HepG2 (cell line): ENCODE data around the gene DOCK10. TPM values are rescaled to one million over a fixed set of nuclear protein-coding genes. Genes with fewer than 3 reads are reported as not detected.

ENCODE experiments used
- ATAC-seq: fragments of 200-7000 bp; cut with Tn5 transposase; 3 replicates; pipeline ENCODE4 v1.9.1; 2020; ENCODE audit warnings: mild to moderate bottlenecking, moderate library complexity
- BruUV-seq: library from RNA; stranded (reverse); fragments of 400-500 nt; replicated peaks from 2 replicates; lab custom pipeline; 2021; lab: Mats Ljungman, UMichigan
- CTCF ChIA-PET: fragments of 300-600 bp; formaldehyde crosslinking; extraction: SDS; loops from one replicate; lab custom pipeline; 2021; ENCODE audit warnings: low total read pairs, inconsistent platforms, low intra/inter-chr PET ratio; lab: Yijun Ruan, JAX
- POLR2A ChIA-PET: fragments of 350-600 bp; sonication (Branson Sonifier 250); formaldehyde crosslinking; loops from one replicate; lab custom pipeline; 2020; ENCODE audit warnings: antibody characterized with exemption, inconsistent platforms; lab: Yijun Ruan, JAX
- DNase-seq: peaks from one replicate; pipeline ENCODE4 v3.0.0-alpha.2; 2015; ENCODE audit warnings: low spot score
- FAIRE-seq: peaks from 3 replicates; lab custom pipeline; 2011; peaks lifted over from hg19 to GRCh38; lab: Jason Lieb, UNC
- H2AFZ ChIP-seq: one replicate; pipeline ENCODE4 v1.6.1; 2011; ENCODE audit warnings: low read length, inconsistent platforms
- H3K27ac ChIP-seq: fragments of 300-600 bp; 3 replicates; pipeline ENCODE4 v1.8.0; 2011; ENCODE audit warnings: mixed run types, mild to moderate bottlenecking, mixed read lengths, low read length, inconsistent platforms; ENCODE audit not compliant: insufficient read depth; ENCODE audit errors: extremely low read length
- H3K27me3 ChIP-seq, 2 experiments: fragments of 200-600 bp in 1 of 2; 2 replicates in 1 of 2; 3 replicates in 1 of 2; pipeline versions ENCODE4 v1.6.0 to v1.8.0; 2011; ENCODE audit warnings: low read length in 2 of 2, mild to moderate bottlenecking in 2 of 2, moderate library complexity in 2 of 2, inconsistent platforms in 1 of 2; ENCODE audit not compliant: insufficient read depth in 2 of 2, control insufficient read depth in 1 of 2
- H3K36me3 ChIP-seq, 2 experiments: fragments of 200-600 bp in 1 of 2; replicated peaks in 1 of 2; 2 replicates in 1 of 2; 3 replicates in 1 of 2; pipeline versions ENCODE4 v1.5.1 to v1.8.0; 2011; ENCODE audit warnings: low read length in 2 of 2, inconsistent platforms in 1 of 2; ENCODE audit not compliant: insufficient read depth in 2 of 2, control insufficient read depth in 1 of 2
- H3K4me1 ChIP-seq: 2 replicates; pipeline ENCODE4 v1.5.1; 2012; ENCODE audit warnings: low read length, inconsistent platforms; ENCODE audit not compliant: insufficient read depth
- H3K4me2 ChIP-seq: 2 replicates; pipeline ENCODE4 v1.6.0; 2011; ENCODE audit warnings: low read depth, low read length, inconsistent platforms
- H3K4me3 ChIP-seq, 3 experiments: fragments of 200-600 bp in 1 of 3; sonication (generic), shearing (Covaris generic) in 1 of 3; replicated peaks in 1 of 3; 2 replicates each; pipeline ENCODE4 v1.5.1; 2011 to 2016; ENCODE audit warnings: low read length in 3 of 3, inconsistent platforms in 2 of 3, low read depth in 2 of 3, mild to moderate bottlenecking in 2 of 3, control low read depth in 1 of 3, mixed read lengths in 1 of 3; ENCODE audit not compliant: insufficient read depth in 1 of 3
- H3K79me2 ChIP-seq: one replicate; pipeline ENCODE4 v1.6.1; 2011; ENCODE audit warnings: low read length, inconsistent platforms; ENCODE audit not compliant: insufficient read depth
- H3K9ac ChIP-seq: 2 replicates; pipeline ENCODE4 v1.6.0; 2011; ENCODE audit warnings: mild to moderate bottlenecking, low read depth, low read length, inconsistent platforms; ENCODE audit not compliant: insufficient read depth
- H3K9me3 ChIP-seq: 2 replicates; pipeline ENCODE4 v1.5.1; 2012; ENCODE audit warnings: mild to moderate bottlenecking, low read length
- H4K20me1 ChIP-seq: 2 replicates; pipeline ENCODE4 v1.6.0; 2011; ENCODE audit warnings: inconsistent platforms, mild to moderate bottlenecking, low read length, moderate library complexity; ENCODE audit not compliant: insufficient read depth
- ATM ChIP-seq: fragments of 450-650 bp; IDR thresholded peaks from 2 replicates; pipeline ENCODE4 v1.7.1; 2017; ENCODE audit warnings: mild to moderate bottlenecking, borderline replicate concordance
- CBX5 ChIP-seq: sonication (generic); formaldehyde crosslinking; IDR thresholded peaks from 2 replicates; pipeline ENCODE4 v1.4.0; 2020; ENCODE audit warnings: missing genetic modification reagents, borderline replicate concordance
- GATAD2A ChIP-seq: IDR thresholded peaks from 2 replicates; pipeline ENCODE4 v1.6.1; 2016
- KDM4B ChIP-seq: sonication (generic); formaldehyde crosslinking; IDR thresholded peaks from 2 replicates; pipeline ENCODE4 v1.4.0; 2020; ENCODE audit warnings: missing genetic modification reagents
- MAFF ChIP-seq: IDR thresholded peaks from 2 replicates; pipeline ENCODE4 v1.6.1; 2011; ENCODE audit warnings: low read depth, low read length, improper control_type of control experiment
- MAFG ChIP-seq: sonication (generic); formaldehyde crosslinking; IDR thresholded peaks from 2 replicates; pipeline ENCODE4 v1.5.1; 2020; ENCODE audit warnings: mild to moderate bottlenecking, missing genetic modification reagents
- NFYC ChIP-seq: IDR thresholded peaks from 2 replicates; pipeline ENCODE4 v1.6.1; 2016; ENCODE audit warnings: missing genetic modification reagents, missing compliant biosample characterization
- POLR2AphosphoS5 ChIP-seq: IDR thresholded peaks from 2 replicates; pipeline ENCODE4 v1.6.1; 2012; ENCODE audit warnings: low read depth, low read length
- RXRB ChIP-seq: IDR thresholded peaks from 2 replicates; pipeline ENCODE4 v1.6.1; 2016; ENCODE audit warnings: borderline replicate concordance, missing genetic modification reagents, missing compliant biosample characterization
- YEATS2 ChIP-seq: sonication (generic); formaldehyde crosslinking; IDR thresholded peaks from 2 replicates; pipeline ENCODE4 v1.4.0; 2020; ENCODE audit warnings: missing genetic modification reagents, borderline replicate concordance
- ZNF205 ChIP-seq: IDR thresholded peaks from 2 replicates; pipeline ENCODE4 v1.6.1; 2018; ENCODE audit warnings: missing biosample characterization, missing genetic modification reagents
- ZNF430 ChIP-seq: sonication (generic); formaldehyde crosslinking; IDR thresholded peaks from 2 replicates; pipeline ENCODE4 v1.9.0; 2021; ENCODE audit warnings: mild to moderate bottlenecking, missing genetic modification reagents
- ZNF451 ChIP-seq: sonication (generic); formaldehyde crosslinking; IDR thresholded peaks from 2 replicates; pipeline ENCODE4 v1.5.0; 2020; ENCODE audit warnings: mild to moderate bottlenecking, missing genetic modification reagents
- ZNF496 ChIP-seq: sonication (generic); formaldehyde crosslinking; IDR thresholded peaks from 2 replicates; pipeline ENCODE4 v1.8.1; 2023; ENCODE audit warnings: mild to moderate bottlenecking, moderate library complexity, missing genetic modification reagents; ENCODE audit not compliant: insufficient replicate concordance
- ZNF556 ChIP-seq: sonication (generic); formaldehyde crosslinking; IDR thresholded peaks from 2 replicates; pipeline ENCODE4 v1.4.0; 2020; ENCODE audit warnings: mild to moderate bottlenecking, missing genetic modification reagents, borderline replicate concordance
- ZSCAN29 ChIP-seq: sonication (generic); formaldehyde crosslinking; conservative IDR thresholded peaks from 2 replicates; pipeline ENCODE4 v1.4.0; 2020; ENCODE audit warnings: mild to moderate bottlenecking, missing genetic modification reagents
- WGBS: methylation state at CpG from one replicate; pipeline ENCODE4 v1.1.6; 2017; ENCODE audit warnings: low lambda C conversion rate; 5-methylcytosine and 5-hydroxymethylcytosine counted together
- in situ Hi-C: cut with HindIII; loops from 2 replicates; pipeline ENCODE4 v1.10.0; 2017; ENCODE audit warnings: low pct_unique_long_range_greater_than_20kb; ENCODE audit not compliant: extremely low pct_ligation_motif_present
- intact Hi-C: fragments of 100-400 bp; cut with micrococcal nuclease; formaldehyde crosslinking; loops from one replicate; pipeline ENCODE4 v1.10.0; 2022; ENCODE audit not compliant: unreplicated experiment
- polyA plus RNA-seq, 8 experiments: library from polyadenylated mRNA; depleted of rRNA in 3 of 8; stranded (reverse) in 7 of 8; unstranded in 1 of 8; fragments of >200 nt; fragmentation: Illumina TruSeq in 4 of 8; extraction: Trizol in 4 of 8; gene quantifications; 2 replicates each; pipeline versions ENCODE4 v1.2.1 to v1.2.3, GENCODE V29; 2011 to 2016; ENCODE audit warnings: low read depth in 4 of 8, missing spikeins in 1 of 8, mixed read lengths in 1 of 8; ENCODE audit not compliant: insufficient read depth in 1 of 8
- total RNA-seq, 5 experiments: library from RNA; depleted of rRNA; stranded (reverse); fragments of >200 nt; fragmentation: Illumina TruSeq; extraction: Trizol; gene quantifications; 2 replicates each; pipeline ENCODE4 v1.2.3, GENCODE V29; 2016; ENCODE audit warnings: low read depth in 1 of 5
- TF ChIP-seq, protein P1 (sequence below): sonication (generic); formaldehyde crosslinking; IDR thresholded peaks from 2 replicates; pipeline ENCODE4 v1.5.1; 2020; ENCODE audit warnings: missing genetic modification reagents, mild to moderate bottlenecking, borderline replicate concordance
- TF ChIP-seq, protein P2 (sequence below): sonication (generic); formaldehyde crosslinking; conservative IDR thresholded peaks from 2 replicates; pipeline ENCODE4 v1.8.1; 2023; ENCODE audit warnings: missing genetic modification reagents

Gene DOCK10
- total and polyA plus RNA-seq, 2 of the 13 experiments (the other 11 are each of a cell fraction or from before 2014, with no cell fraction given) = not detected

DNA sequence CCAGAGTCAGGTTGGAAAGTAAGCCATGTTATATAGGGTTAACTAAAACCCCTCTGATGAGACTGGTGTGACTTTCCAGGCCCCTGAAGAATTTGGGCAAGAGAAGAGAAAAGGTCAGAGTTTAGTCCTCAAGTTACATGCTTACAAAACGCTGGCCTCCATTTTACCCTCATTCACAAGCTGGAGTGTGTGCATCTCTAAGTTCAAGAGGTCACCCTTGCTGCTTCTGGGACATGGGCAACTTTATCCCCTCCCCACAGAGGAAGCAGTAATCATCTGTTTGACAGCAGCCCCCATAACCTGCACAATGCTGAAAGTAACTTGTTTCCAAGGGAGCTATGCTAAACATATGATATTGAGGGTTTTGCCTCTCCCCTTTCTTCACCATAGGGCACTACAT, 240.9 kb downstream of the DOCK10 start:
- no peaks in the 10 kb centered on the region for H3K4me1 ChIP-seq
- no TSS peak for BruUV-seq
- DNase-seq (no peak), FAIRE-seq (no peak), ATAC-seq (no peak)
- ChIA-PET CTCF (no interaction called here), POLR2A (no interaction called here)
- H3K4me2 ChIP-seq = no peak overlapping the region
- H3K27ac ChIP-seq = no peak overlapping the region
- no peak overlapping the region for H2AFZ ChIP-seq
- H4K20me1 ChIP-seq = no peaks in the 10 kb centered on the region
- no peak overlapping the region for H3K9ac ChIP-seq
- in situ Hi-C loops (no loop called here), intact Hi-C loops (no loop called here)
- 0% methylated on average over 1 of the region's 1 CpG for WGBS
- TF ChIP-seq CBX5 (CRISPR knock-in tag) (no peak), ZNF430 (CRISPR knock-in tag) (no peak), ZNF205 (CRISPR knock-in tag) (no peak), ATM (no peak), ZNF451 (no peak), KDM4B (no peak)
- no peaks in the 10 kb centered on the region for H3K9me3 ChIP-seq
- H3K4me3 ChIP-seq = no peak overlapping the region
- H3K36me3 ChIP-seq = no peaks in the 10 kb centered on the region
- H3K27me3 ChIP-seq = no peaks in the 10 kb centered on the region
- H3K79me2 ChIP-seq = no peaks in the 10 kb centered on the region

DNA sequence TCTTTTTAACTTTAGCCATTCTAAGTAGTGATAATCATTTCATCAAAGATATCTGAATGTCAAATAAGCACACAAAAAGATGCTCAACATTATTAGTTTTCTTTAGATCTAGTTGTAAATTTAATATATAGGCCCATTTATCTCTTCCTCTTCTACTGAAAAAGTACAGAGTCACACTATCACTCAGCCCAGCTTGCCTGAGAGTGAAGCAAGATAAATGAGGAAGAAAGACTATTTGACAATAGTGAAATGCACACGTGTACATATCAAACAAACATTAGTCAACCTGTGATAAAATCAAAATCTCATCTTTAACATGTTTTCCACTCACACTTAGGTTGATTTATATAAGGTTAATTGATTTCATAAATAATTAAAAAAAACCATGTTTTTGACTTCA, 242.6 kb downstream of the DOCK10 start:
- POLR2A ChIA-PET = no interaction called here
- BruUV-seq = no TSS peak
- no peak for DNase-seq
- Histone ChIP-seq H3K4me1 (no peaks in the 10 kb centered on the region), H3K36me3 (no peaks in the 10 kb centered on the region), H3K27ac (no peak overlapping the region), H3K4me3 (no peak overlapping the region), H3K79me2 (no peaks in the 10 kb centered on the region), H2AFZ (no peak overlapping the region), H4K20me1 (no peaks in the 10 kb centered on the region), H3K9me3 (no peaks in the 10 kb centered on the region), H3K4me2 (no peak overlapping the region), H3K27me3 (no peaks in the 10 kb centered on the region), H3K9ac (no peak overlapping the region)
- CTCF ChIA-PET = no interaction called here
- no peak for FAIRE-seq
- no peak for ATAC-seq
- intact Hi-C loops (no loop called here), in situ Hi-C loops (no loop called here)
- 1% methylated on average over 1 of the region's 1 CpG for WGBS
- TF ChIP-seq RXRB (CRISPR knock-in tag) (no peak), ZSCAN29 (CRISPR knock-in tag) (no peak), MAFF (no peak), GATAD2A (CRISPR knock-in tag) (no peak), NFYC (CRISPR knock-in tag) (no peak), ZNF496 (CRISPR knock-in tag) (no peak), POLR2AphosphoS5 (no peak), ZNF556 (no peak), YEATS2 (CRISPR knock-in tag) (no peak), MAFG (CRISPR knock-in tag) (no peak)
- TF ChIP-seq, protein P1, sequence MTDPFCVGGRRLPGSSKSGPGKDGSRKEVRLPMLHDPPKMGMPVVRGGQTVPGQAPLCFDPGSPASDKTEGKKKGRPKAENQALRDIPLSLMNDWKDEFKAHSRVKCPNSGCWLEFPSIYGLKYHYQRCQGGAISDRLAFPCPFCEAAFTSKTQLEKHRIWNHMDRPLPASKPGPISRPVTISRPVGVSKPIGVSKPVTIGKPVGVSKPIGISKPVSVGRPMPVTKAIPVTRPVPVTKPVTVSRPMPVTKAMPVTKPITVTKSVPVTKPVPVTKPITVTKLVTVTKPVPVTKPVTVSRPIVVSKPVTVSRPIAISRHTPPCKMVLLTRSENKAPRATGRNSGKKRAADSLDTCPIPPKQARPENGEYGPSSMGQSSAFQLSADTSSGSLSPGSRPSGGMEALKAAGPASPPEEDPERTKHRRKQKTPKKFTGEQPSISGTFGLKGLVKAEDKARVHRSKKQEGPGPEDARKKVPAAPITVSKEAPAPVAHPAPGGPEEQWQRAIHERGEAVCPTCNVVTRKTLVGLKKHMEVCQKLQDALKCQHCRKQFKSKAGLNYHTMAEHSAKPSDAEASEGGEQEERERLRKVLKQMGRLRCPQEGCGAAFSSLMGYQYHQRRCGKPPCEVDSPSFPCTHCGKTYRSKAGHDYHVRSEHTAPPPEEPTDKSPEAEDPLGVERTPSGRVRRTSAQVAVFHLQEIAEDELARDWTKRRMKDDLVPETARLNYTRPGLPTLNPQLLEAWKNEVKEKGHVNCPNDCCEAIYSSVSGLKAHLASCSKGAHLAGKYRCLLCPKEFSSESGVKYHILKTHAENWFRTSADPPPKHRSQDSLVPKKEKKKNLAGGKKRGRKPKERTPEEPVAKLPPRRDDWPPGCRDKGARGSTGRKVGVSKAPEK (CRISPR knock-in tag) = no peak
- TF ChIP-seq, protein P2, sequence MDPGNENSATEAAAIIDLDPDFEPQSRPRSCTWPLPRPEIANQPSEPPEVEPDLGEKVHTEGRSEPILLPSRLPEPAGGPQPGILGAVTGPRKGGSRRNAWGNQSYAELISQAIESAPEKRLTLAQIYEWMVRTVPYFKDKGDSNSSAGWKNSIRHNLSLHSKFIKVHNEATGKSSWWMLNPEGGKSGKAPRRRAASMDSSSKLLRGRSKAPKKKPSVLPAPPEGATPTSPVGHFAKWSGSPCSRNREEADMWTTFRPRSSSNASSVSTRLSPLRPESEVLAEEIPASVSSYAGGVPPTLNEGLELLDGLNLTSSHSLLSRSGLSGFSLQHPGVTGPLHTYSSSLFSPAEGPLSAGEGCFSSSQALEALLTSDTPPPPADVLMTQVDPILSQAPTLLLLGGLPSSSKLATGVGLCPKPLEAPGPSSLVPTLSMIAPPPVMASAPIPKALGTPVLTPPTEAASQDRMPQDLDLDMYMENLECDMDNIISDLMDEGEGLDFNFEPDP = no peak
